HEK293T (cell line): ENCODE measurements around the gene PITPNM1.

Source experiments
- CTCF ChIA-PET: fragments of 350-600 bp; formaldehyde crosslinking; extraction: SDS; loops from one replicate; lab custom pipeline; 2021; ENCODE audit warnings: antibody characterized with exemption, inconsistent platforms; lab: Yijun Ruan, JAX
- POLR2A ChIA-PET: fragments of 350-600 bp; formaldehyde crosslinking; extraction: SDS; loops from one replicate; lab custom pipeline; 2020; ENCODE audit warnings: antibody characterized with exemption, inconsistent platforms; lab: Yijun Ruan, JAX
- DNase-seq: peaks from one replicate; pipeline ENCODE4 v3.0.0; 2012; ENCODE audit warnings: mixed read lengths; ENCODE audit errors: extremely low spot score
- ARNT ChIP-seq: fragments of 450-650 bp; IDR thresholded peaks from 2 replicates; pipeline ENCODE4 v1.6.1; 2017; ENCODE audit warnings: mild to moderate bottlenecking
- BHLHE40 ChIP-seq: fragments of 450-650 bp; IDR thresholded peaks from 2 replicates; pipeline ENCODE4 v1.6.1; 2016; ENCODE audit warnings: mild to moderate bottlenecking, moderate library complexity, borderline replicate concordance
- CTBP1 ChIP-seq: fragments of 450-650 bp; IDR thresholded peaks from 2 replicates; pipeline ENCODE4 v1.6.1; 2016; ENCODE audit warnings: borderline replicate concordance
- ELF4 ChIP-seq: fragments of 450-650 bp; IDR thresholded peaks from 2 replicates; pipeline ENCODE4 v1.6.1; 2017; ENCODE audit warnings: antibody characterized with exemption
- FOXA1 ChIP-seq: fragments of 450-650 bp; IDR thresholded peaks from 2 replicates; pipeline ENCODE4 v1.6.1; 2016; ENCODE audit warnings: mild to moderate bottlenecking
- FOXK2 ChIP-seq: fragments of 450-650 bp; IDR thresholded peaks from 2 replicates; pipeline ENCODE4 v1.6.1; 2016; ENCODE audit warnings: mild to moderate bottlenecking
- FOXM1 ChIP-seq: fragments of 450-650 bp; IDR thresholded peaks from 2 replicates; pipeline ENCODE4 v1.6.1; 2017; ENCODE audit warnings: mild to moderate bottlenecking, borderline replicate concordance
- HDGF ChIP-seq: fragments of 450-650 bp; IDR thresholded peaks from 2 replicates; pipeline ENCODE4 v1.6.1; 2017; ENCODE audit warnings: antibody characterized with exemption, borderline replicate concordance
- L3MBTL2 ChIP-seq: fragments of 450-650 bp; conservative IDR thresholded peaks from 2 replicates; pipeline ENCODE4 v1.6.1; 2016; ENCODE audit warnings: mild to moderate bottlenecking
- LEF1 ChIP-seq: fragments of 450-650 bp; IDR thresholded peaks from 2 replicates; pipeline ENCODE4 v1.6.1; 2017; ENCODE audit warnings: mild to moderate bottlenecking, borderline replicate concordance
- NFRKB ChIP-seq: fragments of 450-650 bp; IDR thresholded peaks from 2 replicates; pipeline ENCODE4 v1.6.1; 2016; ENCODE audit warnings: mild to moderate bottlenecking, moderate library complexity
- PKNOX1 ChIP-seq: fragments of 450-650 bp; IDR thresholded peaks from 2 replicates; pipeline ENCODE4 v1.6.1; 2016
- SP1 ChIP-seq: fragments of 450-650 bp; IDR thresholded peaks from 2 replicates; pipeline ENCODE4 v1.6.1; 2017
- SUZ12 ChIP-seq: fragments of 450-650 bp; IDR thresholded peaks from 2 replicates; pipeline ENCODE4 v1.6.1; 2016; ENCODE audit warnings: mild to moderate bottlenecking
- TARDBP ChIP-seq: fragments of 450-650 bp; IDR thresholded peaks from 2 replicates; pipeline ENCODE4 v1.6.1; 2016
- ZNF384 ChIP-seq: fragments of 450-650 bp; IDR thresholded peaks from 2 replicates; pipeline ENCODE4 v1.6.1; 2016

Gene PITPNM1

GRCh38 chr11:67464411-67465188, 40.6 kb downstream of the PITPNM1 start:
- ChIA-PET CTCF (no interaction called here), POLR2A (interaction anchor here (0.7 to 2.3 kb wide), 9 partner anchors 12 to 73 kb away, joined by 3 to 13 read pairs (median 4); partner anchors contain the start of genes AIP, GPR152, PPP1CA and RAD9A)
- peak; percentile 93 for DNase-seq
- TF ChIP-seq L3MBTL2 = peak; percentile 75
- TF ChIP-seq PKNOX1 = no peak
- no peak for TF ChIP-seq ELF4

DNA sequence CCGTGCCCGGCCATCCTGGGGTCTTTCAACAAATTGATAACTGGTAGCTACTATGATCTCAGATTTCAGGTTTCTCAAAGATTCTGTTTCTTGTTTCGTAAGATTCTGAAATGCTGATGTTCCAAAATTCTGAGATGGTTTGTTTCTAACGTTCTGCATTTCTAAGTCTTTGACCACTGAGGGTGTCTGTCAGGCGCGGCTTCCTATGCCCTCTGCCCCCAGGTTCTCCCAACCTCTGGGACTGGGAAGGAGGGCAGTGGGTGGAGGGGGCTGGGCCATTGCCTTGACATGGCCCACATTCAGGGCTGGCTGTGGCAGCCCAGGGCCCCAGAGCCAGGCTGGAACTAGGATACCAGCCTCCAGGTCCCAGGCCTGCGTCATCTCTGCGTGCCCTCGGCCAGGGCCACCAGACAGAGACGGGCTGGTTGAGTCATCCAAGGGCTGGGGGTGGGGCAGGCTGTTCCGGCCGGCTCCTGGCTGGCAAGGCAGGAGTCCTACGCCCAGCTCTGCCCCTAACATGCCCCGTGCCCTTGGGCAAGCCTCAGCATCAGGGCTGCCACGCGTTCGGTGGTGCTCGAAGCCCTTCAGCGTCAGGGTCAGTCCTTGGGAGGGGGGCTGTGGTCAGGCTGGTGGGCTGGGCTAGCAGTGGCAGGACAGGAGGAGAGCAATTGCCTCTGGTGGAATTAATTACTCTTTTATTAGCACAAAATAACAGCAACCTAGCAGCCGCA, 41.3 kb downstream of the PITPNM1 start:
- CTCF ChIA-PET = no interaction called here
- POLR2A ChIA-PET = interaction anchor here (1.5 kb wide), 1 partner anchor 13 kb away, joined by 4 read pairs; no protein-coding TSS in a partner anchor
- no peak for TF ChIP-seq HDGF
- TF ChIP-seq ZNF384 = no peak
- no peak for TF ChIP-seq TARDBP
- TF ChIP-seq ARNT = no peak
- no peak for TF ChIP-seq CTBP1
- no peak for TF ChIP-seq SUZ12
- TF ChIP-seq NFRKB = no peak
- no peak for TF ChIP-seq BHLHE40
- TF ChIP-seq SP1 = no peak
- TF ChIP-seq L3MBTL2 = no peak; the same call in none of the 2 replicates
- no peak for TF ChIP-seq LEF1
- DNase-seq = no peak

DNA sequence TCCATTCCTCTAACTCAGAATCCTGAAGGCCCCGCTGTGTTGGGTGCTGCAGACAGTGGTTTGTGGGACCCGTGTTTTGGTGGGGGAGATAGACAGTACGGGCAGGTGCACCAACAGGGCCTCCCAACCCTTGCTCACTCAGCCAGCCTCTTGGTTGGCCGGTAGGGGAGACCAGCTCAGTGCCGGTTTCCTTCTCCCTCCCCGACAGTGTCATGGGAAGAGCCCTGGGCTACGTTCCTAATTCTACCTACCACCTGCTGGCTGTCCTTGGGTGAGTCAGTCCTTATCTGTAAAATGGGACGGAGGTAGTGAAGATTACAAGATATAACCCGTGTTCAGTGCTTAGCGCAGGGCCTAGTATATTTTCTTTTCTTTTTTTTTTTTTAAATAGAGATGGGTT, 42.0 kb downstream of the PITPNM1 start:
- TF ChIP-seq FOXM1 (no peak), SUZ12 (no peak), LEF1 (no peak)
- no peak for DNase-seq
- CTCF ChIA-PET = no interaction called here
- POLR2A ChIA-PET = interaction anchor here (0.6 to 1.5 kb wide), 3 partner anchors 13 to 62 kb away, joined by 3 to 4 read pairs (median 3); no protein-coding TSS in a partner anchor

DNA sequence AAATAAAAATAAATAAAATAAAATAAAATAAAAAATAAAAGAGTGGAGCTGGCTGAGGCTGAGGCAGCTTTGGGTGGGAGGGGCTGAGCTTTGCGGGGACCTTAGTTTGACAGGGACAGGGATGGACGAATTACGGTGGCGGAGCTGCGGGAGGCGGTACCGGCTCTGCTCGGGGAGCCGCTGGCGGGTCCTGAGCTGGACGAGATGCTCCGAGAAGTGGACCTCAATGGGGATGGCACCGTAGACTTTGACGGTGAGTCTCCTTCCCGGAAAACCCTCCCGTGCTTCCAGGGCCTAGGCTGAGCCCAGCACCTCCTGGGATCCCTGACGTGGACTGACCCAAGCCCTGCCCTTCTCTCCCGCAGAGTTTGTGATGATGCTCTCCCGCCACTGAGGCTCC, 46.9 kb downstream of the PITPNM1 start:
- POLR2A ChIA-PET = no interaction called here
- CTCF ChIA-PET = no interaction called here
- DNase-seq = no peak
- TF ChIP-seq ELF4 (no peak), FOXK2 (no peak), LEF1 (no peak), FOXM1 (no peak), SP1 (no peak), L3MBTL2 (no peak), NFRKB (no peak), FOXA1 (no peak), ZNF384 (no peak), SUZ12 (no peak), HDGF (no peak), BHLHE40 (no peak), TARDBP (no peak), ARNT (no peak), PKNOX1 (no peak), CTBP1 (no peak)

GRCh38 chr11:67457453-67457852, 47.7 kb downstream of the PITPNM1 start:
- ChIA-PET POLR2A (no interaction called here), CTCF (no interaction called here)
- TF ChIP-seq L3MBTL2 = no peak
- no peak for TF ChIP-seq SP1
- no peak for TF ChIP-seq CTBP1
- no peak for TF ChIP-seq BHLHE40
- TF ChIP-seq FOXM1 = no peak
- no peak for TF ChIP-seq NFRKB
- no peak for TF ChIP-seq FOXK2
- TF ChIP-seq ELF4 = no peak
- no peak for TF ChIP-seq LEF1
- TF ChIP-seq HDGF = no peak
- no peak for TF ChIP-seq PKNOX1
- no peak for TF ChIP-seq TARDBP
- no peak for TF ChIP-seq ARNT
- no peak for TF ChIP-seq FOXA1
- no peak for TF ChIP-seq SUZ12
- TF ChIP-seq ZNF384 = no peak
- no peak for DNase-seq

DNA sequence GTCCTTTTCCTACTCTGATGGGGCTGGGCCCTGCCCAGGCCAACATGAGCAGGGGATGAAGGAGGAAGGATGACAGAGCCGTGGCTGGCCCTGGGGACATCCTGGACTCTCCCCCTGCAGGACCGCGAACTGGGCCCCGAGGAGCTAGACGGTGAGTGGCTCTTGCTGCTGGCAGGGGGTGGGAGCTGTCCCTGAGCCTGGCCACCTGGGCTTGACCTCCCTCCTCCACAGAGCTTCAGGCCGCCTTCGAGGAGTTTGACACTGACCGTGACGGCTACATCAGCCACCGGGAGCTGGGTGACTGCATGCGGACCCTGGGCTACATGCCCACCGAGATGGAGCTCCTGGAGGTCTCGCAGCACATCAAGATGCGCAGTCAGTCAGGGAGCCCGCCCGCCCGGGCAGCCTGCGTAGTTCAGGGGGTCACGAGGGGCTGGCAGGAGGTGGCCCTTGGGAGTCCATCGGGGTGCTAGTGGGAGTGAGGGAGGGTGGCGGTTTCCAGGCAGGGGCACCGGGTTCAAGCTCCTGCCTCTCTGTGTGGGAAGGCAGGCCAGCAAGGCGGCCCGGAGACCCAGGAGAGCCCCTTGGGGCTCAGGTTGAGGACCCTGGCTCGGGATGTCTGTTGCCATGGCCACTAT, 49.0 kb downstream of the PITPNM1 start:
- CTCF ChIA-PET = no interaction called here
- DNase-seq = no peak
- TF ChIP-seq HDGF = no peak
- no peak for TF ChIP-seq L3MBTL2
- TF ChIP-seq SP1 = no peak
- no peak for TF ChIP-seq CTBP1
- no peak for TF ChIP-seq ZNF384
- no peak for TF ChIP-seq FOXA1
- no peak for TF ChIP-seq SUZ12
- TF ChIP-seq ARNT = no peak
- TF ChIP-seq BHLHE40 = no peak
- POLR2A ChIA-PET = interaction anchor here (0.5 to 1.3 kb wide), 3 partner anchors 11 to 36 kb away, joined by 3 to 4 read pairs (median 4); partner anchors contain the start of gene AIP
